GM23248 (cell line): ENCODE data around the gene NDST3. TPM values are rescaled to one million over a fixed set of nuclear protein-coding genes. Genes with fewer than 3 reads are reported as not detected.
A peak's percentile ranks its signal among the peaks of the same experiment; 100 is the strongest.

Experiments used
- DNase-seq: peaks from one replicate; pipeline ENCODE4 v3.0.0-alpha.2; 2015
- H2AFZ ChIP-seq: fragments of 200-600 bp; sonication (generic); 2 replicates; pipeline ENCODE4 v1.6.1; 2016; ENCODE audit warnings: antibody characterized with exemption
- H3F3A ChIP-seq: fragments of 200-600 bp; sonication (generic); 2 replicates; pipeline ENCODE4 v1.6.1; 2016; ENCODE audit warnings: mild to moderate bottlenecking, antibody characterized with exemption, mixed run types; ENCODE audit not compliant: insufficient read depth
- H3K27ac ChIP-seq: fragments of 200-600 bp; sonication (generic); 2 replicates; pipeline ENCODE4 v1.5.1; 2016; ENCODE audit warnings: mild to moderate bottlenecking
- H3K27me3 ChIP-seq: fragments of 200-600 bp; sonication (generic); replicated peaks from 2 replicates; pipeline ENCODE4 v1.6.1; 2016; ENCODE audit warnings: mild to moderate bottlenecking; ENCODE audit not compliant: insufficient read depth
- H3K36me3 ChIP-seq: fragments of 200-600 bp; sonication (generic); 2 replicates; pipeline ENCODE4 v1.6.1; 2016; ENCODE audit warnings: low read depth, mild to moderate bottlenecking
- H3K4me1 ChIP-seq: fragments of 200-600 bp; sonication (generic); 2 replicates; pipeline ENCODE4 v1.6.1; 2016; ENCODE audit warnings: mild to moderate bottlenecking; ENCODE audit not compliant: insufficient read depth
- H3K4me2 ChIP-seq: fragments of 200-600 bp; sonication (generic); one replicate; pipeline ENCODE4 v1.6.1; 2016; ENCODE audit warnings: mild to moderate bottlenecking; ENCODE audit not compliant: unreplicated experiment
- H3K4me3 ChIP-seq: fragments of 200-600 bp; sonication (generic); 2 replicates; pipeline ENCODE4 v1.5.1; 2016; ENCODE audit warnings: mild to moderate bottlenecking
- H3K79me2 ChIP-seq: fragments of 200-600 bp; sonication (generic); 2 replicates; pipeline ENCODE4 v1.6.1; 2016; ENCODE audit warnings: mild to moderate bottlenecking; ENCODE audit not compliant: insufficient read depth
- H3K9ac ChIP-seq: fragments of 200-600 bp; sonication (generic); 2 replicates; pipeline ENCODE4 v1.6.1; 2016; ENCODE audit warnings: mild to moderate bottlenecking
- H3K9me2 ChIP-seq: fragments of 200-600 bp; sonication (generic); 2 replicates; pipeline ENCODE4 v1.6.1; 2016; ENCODE audit warnings: mixed run types, mild to moderate bottlenecking, moderate library complexity; ENCODE audit not compliant: insufficient read depth
- H3K9me3 ChIP-seq: fragments of 200-600 bp; sonication (generic); one replicate; pipeline ENCODE4 v1.6.1; 2017; ENCODE audit warnings: low read depth
- H4K20me1 ChIP-seq: fragments of 200-600 bp; sonication (generic); 2 replicates; pipeline ENCODE4 v1.6.0; 2016; ENCODE audit not compliant: insufficient read depth
- EZH2 ChIP-seq: fragments of 200-600 bp; sonication (generic); IDR thresholded peaks from 2 replicates; pipeline ENCODE4 v1.6.1; 2018; ENCODE audit warnings: antibody characterized with exemption, mild to moderate bottlenecking; ENCODE audit not compliant: insufficient read depth, poor library complexity, severe bottlenecking
- EZH2phosphoT487 ChIP-seq: fragments of 200-600 bp; sonication (generic); IDR thresholded peaks from 2 replicates; pipeline ENCODE4 v1.6.1; 2018; ENCODE audit warnings: antibody characterized with exemption, moderate library complexity, mild to moderate bottlenecking, low read depth; ENCODE audit not compliant: insufficient read depth
- WGBS, 2 experiments: methylation state at CpG; one replicate each; pipeline ENCODE4 v1.1.6; 2015 to 2017; ENCODE audit warnings: low lambda C conversion rate in 2 of 2, low coverage in 1 of 2; ENCODE audit errors: missing lambda C conversion rate in 2 of 2; 5-methylcytosine and 5-hydroxymethylcytosine counted together
- in situ Hi-C: fragments of 300-500 bp; cut with MboI; formaldehyde crosslinking; loops from 2 replicates; pipeline ENCODE4 v1.15.0; 2020
- polyA plus RNA-seq: library from polyadenylated mRNA; unstranded; fragments of >200 nt; fragmentation: Nextera tagmentation; extraction: Ambion mirVana; gene quantifications from 2 replicates; pipeline ENCODE4 v1.2.1, GENCODE V29; 2016
- total RNA-seq: library from RNA; depleted of rRNA; stranded (reverse); fragments of >200 nt; shearing (Covaris generic); gene quantifications from 2 replicates; pipeline ENCODE4 v1.2.3, GENCODE V29; 2014

The NDST3 gene
- total and polyA plus RNA-seq, 2 experiments from 2014 or later = not detected

- Histone ChIP-seq H3K36me3 (peaks cover 3% of the 10 kb centered on the region; the same call in 1 of the 2 replicates), H2AFZ (no peak overlapping the region)
- DNase-seq = no peak
Measured at GRCh38 chr4:118286685-118287084, 252.4 kb downstream of the NDST3 start.

GRCh38 chr4:118287711-118288451, 253.6 kb downstream of the NDST3 start:
- peaks cover 50% of the 10 kb centered on the region for H3K4me1 ChIP-seq
- H3F3A ChIP-seq = peaks cover 77% of the 10 kb centered on the region
- H3K9me2 ChIP-seq = no peaks in the 10 kb centered on the region
- TF ChIP-seq EZH2phosphoT487 (no peak), EZH2 (no peak)
- H3K4me2 ChIP-seq = peak overlapping the region; percentile 33
- no peaks in the 10 kb centered on the region for H3K27me3 ChIP-seq
- H3K4me3 ChIP-seq = no peak overlapping the region
- no peak overlapping the region for H3K9ac ChIP-seq
- DNase-seq = peak; percentile 66
- no peaks in the 10 kb centered on the region for H4K20me1 ChIP-seq
- in situ Hi-C loops = loop anchor here (25.0 kb wide), 1 partner anchor 224 kb away; no protein-coding TSS in a partner anchor
- H3K9me3 ChIP-seq = no peaks in the 10 kb centered on the region
- 3 to 13% methylated on average over 2 of the region's 2 CpGs for WGBS, 2 experiments
- H3K36me3 ChIP-seq = no peaks in the 10 kb centered on the region
- no peak overlapping the region for H2AFZ ChIP-seq
- H3K79me2 ChIP-seq = no peaks in the 10 kb centered on the region
- H3K27ac ChIP-seq = peak overlapping the region; percentile 36

More at GRCh38 chr4:118286685-118287084, 252.4 kb downstream of the NDST3 start:
- H4K20me1 ChIP-seq = no peaks in the 10 kb centered on the region
- H3K9me2 ChIP-seq = no peaks in the 10 kb centered on the region
- H3K4me3 ChIP-seq = no peak overlapping the region
- peaks cover 62% of the 10 kb centered on the region for H3K4me1 ChIP-seq
- in situ Hi-C loops = loop anchor here (25.0 kb wide), 1 partner anchor 226 kb away; no protein-coding TSS in a partner anchor
- TF ChIP-seq EZH2phosphoT487 (no peak), EZH2 (no peak)
- WGBS, 2 experiments = 97% methylated on average over 3 of the region's 3 CpGs
- H3K27me3 ChIP-seq = no peaks in the 10 kb centered on the region
- H3K9me3 ChIP-seq = no peaks in the 10 kb centered on the region
- H3K4me2 ChIP-seq = no peak overlapping the region
- H3K9ac ChIP-seq = no peak overlapping the region
- H3K79me2 ChIP-seq = no peaks in the 10 kb centered on the region
- H3F3A ChIP-seq = peaks cover 89% of the 10 kb centered on the region
- H3K27ac ChIP-seq = no peak overlapping the region

- in situ Hi-C loops = loop anchor here (25.0 kb wide), 1 partner anchor 223 kb away; no protein-coding TSS in a partner anchor
- peak; percentile 85 for DNase-seq
- Histone ChIP-seq H3K79me2 (no peaks in the 10 kb centered on the region), H3K9me3 (no peaks in the 10 kb centered on the region), H3K4me3 (peak overlapping the region; percentile 19; the same call in 1 of the 2 replicates), H2AFZ (no peak overlapping the region), H3K9ac (no peak overlapping the region), H3K27me3 (no peaks in the 10 kb centered on the region), H4K20me1 (no peaks in the 10 kb centered on the region), H3F3A (peaks cover 58% of the 10 kb centered on the region), H3K36me3 (no peaks in the 10 kb centered on the region), H3K27ac (peak overlapping the region; percentile 59), H3K4me1 (peaks cover 46% of the 10 kb centered on the region), H3K4me2 (peak overlapping the region; percentile 44), H3K9me2 (no peaks in the 10 kb centered on the region)
- TF ChIP-seq EZH2 (no peak), EZH2phosphoT487 (no peak)
- WGBS, 2 experiments = 0 to 4% methylated on average over 1 of the region's 1 CpG
Measured at GRCh38 chr4:118289794-118290193, 255.5 kb downstream of the NDST3 start.

- Histone ChIP-seq H3K9me3 (no peaks in the 10 kb centered on the region), H3K9ac (no peak overlapping the region), H3K27ac (peak overlapping the region; percentile 59; the same call in 1 of the 2 replicates), H3K4me1 (peaks cover 46% of the 10 kb centered on the region), H3K9me2 (no peaks in the 10 kb centered on the region), H3K27me3 (no peaks in the 10 kb centered on the region), H4K20me1 (no peaks in the 10 kb centered on the region), H3K4me2 (peak overlapping the region; percentile 44), H3K4me3 (no peak overlapping the region), H3K79me2 (no peaks in the 10 kb centered on the region), H2AFZ (peak overlapping the region; percentile 24; the same call in 1 of the 2 replicates), H3K36me3 (no peaks in the 10 kb centered on the region), H3F3A (peaks cover 52% of the 10 kb centered on the region)
- no peak for DNase-seq
- in situ Hi-C loops = loop anchor here (25.0 kb wide), 1 partner anchor 221 kb away; no protein-coding TSS in a partner anchor
- 66 to 78% methylated on average over 2 of the region's 2 CpGs for WGBS, 2 experiments
- no peak for TF ChIP-seq EZH2phosphoT487
- TF ChIP-seq EZH2 = no peak
Measured at GRCh38 chr4:118290951-118291350, 256.7 kb downstream of the NDST3 start.
